BJ (cell line): Measurements from ENCODE around the gene RNF150. TPM values are rescaled to one million over a fixed set of nuclear protein-coding genes. Genes with fewer than 3 reads are reported as not detected.

Experiments used
- CTCF ChIA-PET: fragments of 350-600 bp; formaldehyde crosslinking; extraction: SDS; loops from one replicate; lab custom pipeline; 2021; ENCODE audit warnings: antibody characterized with exemption, inconsistent platforms; lab: Yijun Ruan, JAX
- POLR2A ChIA-PET: fragments of 300-600 bp; sonication (Branson Sonifier 250); formaldehyde crosslinking; extraction: SDS; loops from one replicate; lab custom pipeline; 2021; ENCODE audit warnings: antibody characterized with exemption; lab: Charles Lee
- DNase-seq: peaks from one replicate; pipeline ENCODE4 v3.0.0-alpha.2; 2011; ENCODE audit warnings: low read depth
- H3K27me3 ChIP-seq: 2 replicates; pipeline ENCODE4 v1.6.0; 2011; ENCODE audit warnings: low read length; ENCODE audit not compliant: control insufficient read depth, insufficient read depth
- H3K36me3 ChIP-seq: 2 replicates; pipeline ENCODE4 v1.5.1; 2011; ENCODE audit warnings: low read length; ENCODE audit not compliant: control insufficient read depth, insufficient read depth
- H3K4me3 ChIP-seq: 2 replicates; pipeline ENCODE4 v1.5.1; 2011; ENCODE audit warnings: low read depth, mild to moderate bottlenecking, control low read depth, low read length
- CTCF ChIP-seq: IDR thresholded peaks from 2 replicates; pipeline ENCODE4 v1.5.1; 2011; ENCODE audit warnings: low read depth, mild to moderate bottlenecking, control low read depth, inconsistent platforms, low read length, moderate library complexity; ENCODE audit not compliant: insufficient read depth
- polyA plus RNA-seq: library from polyadenylated mRNA; depleted of rRNA; stranded (reverse); fragments of >200 nt; gene quantifications from 2 replicates; pipeline ENCODE4 v1.2.3, GENCODE V29; 2011

RNF150 gene
- polyA plus RNA-seq, 1 experiment, result 47.7 TPM

GRCh38 chr4:140982613-140983340 lies 150.5 kb downstream of the RNF150 start:
- CTCF ChIA-PET, result interaction anchor here (1.2 to 2.9 kb wide), 3 partner anchors 14 to 150 kb away, joined by 3 to 9 read pairs (median 3); partner anchors contain the start of gene RNF150
- no peak overlapping the region for H3K4me3 ChIP-seq
- H3K36me3 ChIP-seq, result no peaks in the 10 kb centered on the region
- no peak for DNase-seq
- no peaks in the 10 kb centered on the region for H3K27me3 ChIP-seq
- no peak for TF ChIP-seq CTCF
- POLR2A ChIA-PET, result no interaction called here

GRCh38 chr4:140980426-140981200 lies 152.7 kb downstream of the RNF150 start:
- POLR2A ChIA-PET, result no interaction called here

GRCh38 chr4:140976768-140977167 lies 156.5 kb downstream of the RNF150 start:
- ChIA-PET CTCF (no interaction called here), POLR2A (no interaction called here)
- H3K4me3 ChIP-seq, result no peak overlapping the region
- no peaks in the 10 kb centered on the region for H3K27me3 ChIP-seq
- H3K36me3 ChIP-seq, result no peaks in the 10 kb centered on the region
- DNase-seq, result no peak
- TF ChIP-seq CTCF, result no peak

More at GRCh38 chr4:140980426-140981200, 152.7 kb downstream of the RNF150 start:
- no peak overlapping the region for H3K4me3 ChIP-seq
- H3K27me3 ChIP-seq, result no peaks in the 10 kb centered on the region
- TF ChIP-seq CTCF, result no peak
- CTCF ChIA-PET, result interaction anchor here (0.6 kb wide), 1 partner anchor 11 kb away, joined by 3 read pairs; no protein-coding TSS in a partner anchor
- H3K36me3 ChIP-seq, result no peaks in the 10 kb centered on the region
- no peak for DNase-seq

DNA sequence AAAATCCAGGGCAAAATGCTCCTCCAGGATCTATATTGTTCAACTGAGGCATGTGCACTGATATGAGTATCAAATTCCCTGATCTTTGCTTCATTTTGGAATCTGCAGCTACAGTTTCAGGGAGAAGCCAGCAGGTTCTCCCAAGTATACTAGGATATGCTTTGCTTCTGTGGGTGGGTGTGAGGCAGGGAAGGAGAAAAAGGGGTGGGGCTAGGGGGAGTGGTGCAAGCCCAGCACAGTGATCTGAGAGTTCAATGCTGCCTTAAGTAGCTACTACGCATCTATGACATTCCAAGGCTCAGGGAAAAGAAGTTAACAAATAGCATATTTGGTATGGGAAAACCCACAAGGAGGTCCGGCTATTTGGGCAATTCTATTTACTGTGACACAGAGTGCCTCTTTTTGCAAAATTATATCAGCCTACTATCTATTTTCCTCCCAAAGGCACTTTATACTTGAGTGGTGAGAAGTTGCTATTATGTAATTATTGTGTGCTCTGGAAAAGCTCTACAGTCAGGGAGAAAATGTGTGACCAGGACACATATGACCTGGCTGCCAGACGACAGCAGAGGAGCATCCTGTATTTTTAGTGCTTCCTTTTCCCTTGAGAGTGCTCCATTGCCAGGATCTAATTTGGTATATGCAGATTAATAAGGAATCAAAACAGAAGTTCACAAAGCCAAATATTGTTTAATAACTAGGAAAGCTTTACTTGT lies 162.0 kb downstream of the RNF150 start:
- no peaks in the 10 kb centered on the region for H3K36me3 ChIP-seq
- H3K4me3 ChIP-seq, result no peak overlapping the region
- TF ChIP-seq CTCF, result no peak
- no peaks in the 10 kb centered on the region for H3K27me3 ChIP-seq
- CTCF ChIA-PET, result interaction anchor here (1.8 kb wide), 1 partner anchor 162 kb away, joined by 6 read pairs; the partner anchor contains the start of gene RNF150
- POLR2A ChIA-PET, result no interaction called here
- no peak for DNase-seq

- POLR2A ChIA-PET, result no interaction called here
- CTCF ChIA-PET, result interaction anchor here (0.5 to 1.0 kb wide), 4 partner anchors 11 to 368 kb away, joined by 3 read pairs; no protein-coding TSS in a partner anchor
- no peak for TF ChIP-seq CTCF
- DNase-seq, result no peak
- no peaks in the 10 kb centered on the region for H3K27me3 ChIP-seq
- no peak overlapping the region for H3K4me3 ChIP-seq
- no peaks in the 10 kb centered on the region for H3K36me3 ChIP-seq
Measured at GRCh38 chr4:140969296-140969695, 164.0 kb downstream of the RNF150 start.
